GM12875 (cell line): ENCODE results near the gene GPR176.

Experiments
- H3K4me3 ChIP-seq: one replicate; pipeline ENCODE4 v1.5.1; 2011; ENCODE audit warnings: low read depth, low read length, control low read depth
- CTCF ChIP-seq: IDR thresholded peaks from 2 replicates; pipeline ENCODE4 v1.5.1; 2011; ENCODE audit warnings: low read depth, mild to moderate bottlenecking, control low read depth, inconsistent platforms, low read length, moderate library complexity, borderline replicate concordance; ENCODE audit not compliant: insufficient read depth

The GPR176 gene

GRCh38 chr15:39854161-39854560, 65.9 kb downstream of the GPR176 start:
- no peak for TF ChIP-seq CTCF
- H3K4me3 ChIP-seq: no peak overlapping the region

- no peak overlapping the region for H3K4me3 ChIP-seq
- no peak for TF ChIP-seq CTCF
Measured at GRCh38 chr15:39852250-39852649, 67.8 kb downstream of the GPR176 start.

- H3K4me3 ChIP-seq: no peak overlapping the region
- no peak for TF ChIP-seq CTCF
Measured at GRCh38 chr15:39851500-39852092, 68.5 kb downstream of the GPR176 start.

GRCh38 chr15:39850436-39850835, 69.6 kb downstream of the GPR176 start:
- H3K4me3 ChIP-seq: no peak overlapping the region
- TF ChIP-seq CTCF: no peak

- TF ChIP-seq CTCF: no peak
- no peak overlapping the region for H3K4me3 ChIP-seq
Measured at GRCh38 chr15:39846108-39846507, 74.0 kb downstream of the GPR176 start.

- no peak overlapping the region for H3K4me3 ChIP-seq
- no peak for TF ChIP-seq CTCF
Measured at GRCh38 chr15:39845582-39845981, 74.5 kb downstream of the GPR176 start.

GRCh38 chr15:39843565-39843964, 76.5 kb downstream of the GPR176 start:
- TF ChIP-seq CTCF: no peak
- H3K4me3 ChIP-seq: no peak overlapping the region
